HG03442 (cell line): ENCODE data around the gene GSDME.

Source experiments
- ATAC-seq: cut with Tn5 transposase; IDR thresholded peaks from one replicate; pipeline ENCODE4 v1.9.1; 2021; ENCODE audit warnings: mild to moderate bottlenecking, moderate library complexity; ENCODE audit not compliant: unreplicated experiment

GSDME gene

DNA sequence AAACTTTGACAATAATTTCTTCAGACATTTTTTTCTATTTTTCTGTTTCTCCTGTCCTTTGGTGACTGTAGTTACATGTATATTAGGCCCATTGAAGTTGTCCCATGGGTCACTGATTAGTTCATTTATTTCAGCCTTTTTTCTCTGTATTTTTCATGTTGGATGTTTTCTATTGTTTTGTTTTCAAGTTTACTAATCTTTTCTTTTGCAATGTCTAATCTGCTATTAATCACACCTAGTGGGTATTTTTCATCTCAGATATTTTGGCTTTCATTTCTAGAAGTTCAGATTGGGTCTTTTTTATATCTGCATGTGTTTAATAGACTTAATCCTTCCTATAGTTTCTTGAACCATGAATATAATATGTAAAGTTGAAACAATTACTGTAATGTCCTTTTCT, 99.3 kb downstream of the GSDME start:
- no peak for ATAC-seq

DNA sequence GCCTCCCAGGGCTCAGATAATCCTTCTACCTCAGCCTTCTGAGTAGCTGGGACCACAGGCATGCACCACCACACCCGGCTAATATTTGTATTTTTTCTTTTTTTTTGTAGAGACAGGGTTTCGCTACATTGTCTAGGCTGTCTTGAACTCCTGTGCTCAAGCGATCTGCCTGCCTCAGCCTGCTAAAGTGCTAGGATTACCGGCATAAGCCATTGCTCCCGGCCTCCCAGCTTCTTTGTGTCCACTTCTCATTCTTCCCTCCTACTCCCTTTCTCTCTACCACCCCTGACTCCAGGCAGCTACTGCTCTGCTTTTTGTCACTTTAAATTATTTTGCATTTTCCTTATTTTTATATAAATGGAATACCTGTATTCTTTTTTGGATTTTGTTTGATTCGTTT, 100.7 kb downstream of the GSDME start:
- no peak for ATAC-seq

DNA sequence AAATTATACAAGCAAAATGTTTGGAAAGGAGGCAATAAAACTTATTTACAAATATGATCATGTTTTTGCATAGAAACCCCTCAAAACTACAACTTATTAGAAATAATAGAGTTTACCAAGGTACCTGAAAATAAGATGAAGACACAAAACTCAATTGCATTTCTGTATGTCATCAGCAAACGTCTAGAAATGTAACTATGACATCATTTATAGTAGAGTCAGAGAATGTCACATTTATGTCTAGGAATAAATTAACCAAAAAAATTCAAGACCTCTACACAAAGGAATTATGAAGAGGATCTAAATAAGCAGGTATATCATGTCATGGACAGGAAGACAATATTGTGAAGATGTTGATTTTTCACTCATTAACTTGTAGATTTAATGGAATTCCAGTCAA, 103.0 kb downstream of the GSDME start:
- no peak for ATAC-seq

DNA sequence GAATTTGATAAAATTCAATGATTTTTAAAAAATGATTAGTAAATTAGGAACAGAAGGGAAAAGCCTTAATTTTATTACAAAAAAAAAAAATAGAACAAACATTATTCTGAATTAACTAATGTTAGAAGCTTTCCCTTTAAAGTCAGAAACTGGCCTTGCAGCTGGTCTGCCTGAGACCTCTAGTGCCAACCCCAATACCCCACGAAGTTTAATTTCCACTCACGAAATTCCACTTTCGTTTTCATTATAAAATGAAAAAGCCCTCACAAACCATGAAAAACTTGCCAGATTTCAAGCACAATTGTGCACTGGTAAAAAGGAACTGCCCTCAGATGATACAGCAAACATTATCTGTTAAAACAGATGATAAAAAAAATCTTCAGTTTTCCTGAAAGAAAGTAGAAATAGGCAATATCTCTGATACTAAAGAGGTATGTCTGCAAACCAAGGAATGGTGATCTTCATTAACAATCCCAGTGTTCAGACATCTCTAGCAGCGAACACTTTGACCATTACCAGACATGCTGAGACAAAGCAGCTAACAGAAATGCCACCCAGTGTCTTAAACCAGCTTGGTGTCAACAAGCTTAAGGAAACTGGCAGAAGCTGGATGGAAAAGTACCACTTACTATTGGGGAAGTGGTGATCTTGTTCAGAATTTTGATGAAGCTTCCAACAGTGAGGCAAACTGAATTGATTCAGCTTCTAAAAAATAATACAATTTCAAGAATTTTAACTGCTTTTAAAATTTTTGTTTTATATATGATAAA, 103.8 kb downstream of the GSDME start:
- no peak for ATAC-seq

DNA sequence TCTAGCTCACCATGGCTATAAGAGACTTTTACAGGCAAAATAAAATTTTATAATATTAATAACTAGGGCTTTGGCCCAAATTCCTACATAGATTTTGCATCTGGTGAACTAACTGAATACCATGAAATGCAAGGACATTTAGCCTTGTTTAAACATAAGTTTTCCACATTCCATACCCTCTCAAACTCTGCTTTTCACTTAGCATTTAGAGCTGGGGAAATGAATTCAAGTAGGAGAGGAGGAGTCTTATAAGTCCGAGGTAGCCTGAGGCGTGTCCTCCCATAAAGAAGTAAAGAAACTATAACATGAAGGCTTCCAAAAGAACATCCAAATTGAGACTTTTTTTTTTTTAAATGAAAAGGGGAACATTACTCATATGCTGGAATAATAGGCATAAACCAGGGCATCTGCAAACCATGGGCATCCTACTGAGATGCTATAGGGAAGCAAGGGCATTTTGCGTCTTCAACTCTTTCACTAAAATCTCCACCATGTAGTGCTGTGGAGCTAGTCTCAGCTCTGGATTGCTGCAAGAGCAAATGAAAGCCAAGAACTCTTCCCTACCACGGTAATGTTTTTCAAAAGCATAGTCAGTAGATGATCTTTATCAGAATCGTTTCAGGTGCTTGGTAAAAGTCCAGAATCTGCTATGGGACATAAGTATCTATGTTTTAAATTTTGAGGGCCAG, 104.9 kb downstream of the GSDME start:
- ATAC-seq = no peak
